H9 (cell line): ENCODE results near the gene DNAH1. TPM values are rescaled to one million over a fixed set of nuclear protein-coding genes. Genes with fewer than 3 reads are reported as not detected.

Experiments
- DNase-seq: peaks from one replicate; pipeline ENCODE4 v3.0.0-alpha.2; 2017
- H2AFZ ChIP-seq: one replicate; pipeline ENCODE4 v1.6.1; 2013; ENCODE audit warnings: mild to moderate bottlenecking, low read length, control low read depth, moderate library complexity
- H2AK5ac ChIP-seq: 2 replicates; pipeline ENCODE4 v1.6.1; 2013; ENCODE audit warnings: low read length, control low read depth, mixed read lengths; ENCODE audit not compliant: insufficient read length
- H2BK120ac ChIP-seq: one replicate; pipeline ENCODE4 v1.6.1; 2013; ENCODE audit warnings: low read depth, mild to moderate bottlenecking, low read length, control low read depth, inconsistent platforms; ENCODE audit not compliant: poor library complexity, severe bottlenecking
- H2BK12ac ChIP-seq: 2 replicates; pipeline ENCODE4 v1.6.1; 2013; ENCODE audit warnings: low read length, control low read depth, mixed read lengths, low read depth; ENCODE audit not compliant: insufficient read length
- H2BK15ac ChIP-seq: 2 replicates; pipeline ENCODE4 v1.6.1; 2013; ENCODE audit warnings: low read depth, low read length, control low read depth
- H2BK20ac ChIP-seq: one replicate; pipeline ENCODE4 v1.6.1; 2013; ENCODE audit warnings: low read depth, mild to moderate bottlenecking, low read length, control low read depth, inconsistent platforms; ENCODE audit not compliant: poor library complexity, severe bottlenecking
- H2BK5ac ChIP-seq: 2 replicates; pipeline ENCODE4 v1.6.1; 2013; ENCODE audit warnings: low read length, control low read depth, mixed read lengths; ENCODE audit not compliant: insufficient read length
- H3K14ac ChIP-seq: 2 replicates; pipeline ENCODE4 v1.6.1; 2013; ENCODE audit warnings: low read length, control low read depth; ENCODE audit not compliant: insufficient read depth
- H3K18ac ChIP-seq: 2 replicates; pipeline ENCODE4 v1.6.1; 2013; ENCODE audit warnings: low read depth, mild to moderate bottlenecking, mixed read lengths, low read length, control low read depth; ENCODE audit not compliant: insufficient read length
- H3K23ac ChIP-seq: 2 replicates; pipeline ENCODE4 v1.6.1; 2013; ENCODE audit warnings: low read length, control low read depth, mixed read lengths, low read depth; ENCODE audit not compliant: insufficient read length
- H3K23me2 ChIP-seq: 2 replicates; pipeline ENCODE4 v1.6.1; 2013; ENCODE audit warnings: low read depth, mild to moderate bottlenecking, mixed read lengths, low read length, control low read depth; ENCODE audit not compliant: insufficient read length, poor library complexity, severe bottlenecking
- H3K27ac ChIP-seq: 2 replicates; pipeline ENCODE4 v1.5.1; 2013; ENCODE audit warnings: low read length, control low read depth, mixed read lengths, low read depth; ENCODE audit not compliant: insufficient read length
- H3K27me3 ChIP-seq: 2 replicates; pipeline ENCODE4 v1.6.1; 2013; ENCODE audit warnings: low read length, control low read depth, inconsistent platforms; ENCODE audit not compliant: insufficient read depth
- H3K4ac ChIP-seq: 2 replicates; pipeline ENCODE4 v1.6.1; 2013; ENCODE audit warnings: low read depth, mild to moderate bottlenecking, control low read depth, inconsistent platforms, low read length, moderate library complexity
- H3K4me1 ChIP-seq: 2 replicates; pipeline ENCODE4 v1.6.1; 2013; ENCODE audit warnings: low read length, control low read depth, inconsistent platforms; ENCODE audit not compliant: insufficient read depth
- H3K4me2 ChIP-seq: 2 replicates; pipeline ENCODE4 v1.6.1; 2013; ENCODE audit warnings: low read length, control low read depth, mixed read lengths; ENCODE audit not compliant: insufficient read length, insufficient read depth
- H3K56ac ChIP-seq: 2 replicates; pipeline ENCODE4 v1.6.1; 2013; ENCODE audit warnings: low read depth, mild to moderate bottlenecking, mixed read lengths, low read length, control low read depth; ENCODE audit not compliant: insufficient read length
- H3K79me1 ChIP-seq: 2 replicates; pipeline ENCODE4 v1.6.1; 2013; ENCODE audit warnings: low read depth, mild to moderate bottlenecking, moderate library complexity, low read length, control low read depth, inconsistent platforms; ENCODE audit not compliant: insufficient read depth, poor library complexity, severe bottlenecking
- H3K79me2 ChIP-seq: 2 replicates; pipeline ENCODE4 v1.6.1; 2013; ENCODE audit warnings: low read length, control low read depth, inconsistent platforms; ENCODE audit not compliant: insufficient read depth
- H3K9ac ChIP-seq: 2 replicates; pipeline ENCODE4 v1.6.1; 2013; ENCODE audit warnings: low read length, control low read depth, mixed read lengths; ENCODE audit not compliant: insufficient read length; ENCODE audit errors: extremely low read depth
- H3K9me3 ChIP-seq: one replicate; pipeline ENCODE4 v1.6.1; 2013; ENCODE audit warnings: low read depth, low read length, inconsistent platforms; ENCODE audit not compliant: control insufficient read depth
- H3T11ph ChIP-seq: one replicate; pipeline ENCODE4 v1.6.1; 2013; ENCODE audit warnings: mild to moderate bottlenecking, low read length, control low read depth, inconsistent platforms
- H4K20me1 ChIP-seq: one replicate; pipeline ENCODE4 v1.6.1; 2013; ENCODE audit not compliant: control insufficient read depth, insufficient read length, insufficient read depth
- H4K5ac ChIP-seq: 2 replicates; pipeline ENCODE4 v1.6.1; 2013; ENCODE audit warnings: low read depth, mild to moderate bottlenecking, mixed read lengths, low read length, control low read depth; ENCODE audit not compliant: insufficient read length
- H4K8ac ChIP-seq: replicated peaks from 2 replicates; pipeline ENCODE4 v1.6.1; 2013; ENCODE audit warnings: low read length, control low read depth, mixed read lengths, low read depth; ENCODE audit not compliant: insufficient read length
- H4K91ac ChIP-seq: 2 replicates; pipeline ENCODE4 v1.6.1; 2013; ENCODE audit warnings: low read depth, mild to moderate bottlenecking, moderate library complexity, mixed read lengths, low read length, control low read depth; ENCODE audit not compliant: insufficient read length
- H3K27ac Mint-ChIP-seq, 3 experiments: 2 replicates in 2 of 3; 3 replicates in 1 of 3; pipeline ENCODE4 v1.8.0; 2020 to 2021; ENCODE audit warnings: mixed read lengths in 3 of 3, mild to moderate bottlenecking in 1 of 3, moderate library complexity in 1 of 3
- H3K27me3 Mint-ChIP-seq: 2 replicates; pipeline ENCODE4 v1.8.0; 2021; ENCODE audit warnings: low read depth, mild to moderate bottlenecking, moderate library complexity, mixed read lengths
- H3K36me3 Mint-ChIP-seq, 3 experiments: 2 replicates in 2 of 3; 3 replicates in 1 of 3; pipeline ENCODE4 v1.8.0; 2020 to 2021; ENCODE audit warnings: low read depth in 3 of 3, mixed read lengths in 3 of 3; ENCODE audit not compliant: insufficient read depth in 1 of 3
- H3K4me1 Mint-ChIP-seq, 2 experiments: 2 replicates each; pipeline ENCODE4 v1.8.0; 2020; ENCODE audit warnings: mixed read lengths in 2 of 2
- H3K4me3 Mint-ChIP-seq, 2 experiments: 2 replicates in 1 of 2; 3 replicates in 1 of 2; pipeline ENCODE4 v1.8.0; 2020 to 2021; ENCODE audit warnings: mild to moderate bottlenecking in 2 of 2, mixed read lengths in 2 of 2, moderate library complexity in 1 of 2
- H3K9me3 Mint-ChIP-seq, 2 experiments: 2 replicates in 1 of 2; 3 replicates in 1 of 2; pipeline ENCODE4 v1.8.0; 2020; ENCODE audit warnings: mild to moderate bottlenecking in 2 of 2, mixed read lengths in 2 of 2, moderate library complexity in 1 of 2
- WGBS: extraction: QIAGEN DNeasy Blood & Tissue Kit; methylation state at CpG from one replicate; pipeline ENCODE4 v1.1.7; 2013; ENCODE audit warnings: missing lambda C conversion rate, low lambda C conversion rate, mixed read lengths; ENCODE audit not compliant: insufficient read length; ENCODE audit errors: extremely low coverage; 5-methylcytosine and 5-hydroxymethylcytosine counted together
- total RNA-seq: library from RNA; stranded (reverse); gene quantifications from 2 replicates; pipeline ENCODE4 v1.2.1, GENCODE V29; 2021
- TF ChIP-seq, protein P1 (sequence below): fragments of 200-600 bp; sonication (generic); conservative IDR thresholded peaks from 3 replicates; pipeline ENCODE4 v1.8.0; 2021; ENCODE audit warnings: antibody characterized with exemption, mild to moderate bottlenecking

The DNAH1 gene
- total RNA-seq, 1 experiment from 2014 or later, result 2.0 TPM

DNA sequence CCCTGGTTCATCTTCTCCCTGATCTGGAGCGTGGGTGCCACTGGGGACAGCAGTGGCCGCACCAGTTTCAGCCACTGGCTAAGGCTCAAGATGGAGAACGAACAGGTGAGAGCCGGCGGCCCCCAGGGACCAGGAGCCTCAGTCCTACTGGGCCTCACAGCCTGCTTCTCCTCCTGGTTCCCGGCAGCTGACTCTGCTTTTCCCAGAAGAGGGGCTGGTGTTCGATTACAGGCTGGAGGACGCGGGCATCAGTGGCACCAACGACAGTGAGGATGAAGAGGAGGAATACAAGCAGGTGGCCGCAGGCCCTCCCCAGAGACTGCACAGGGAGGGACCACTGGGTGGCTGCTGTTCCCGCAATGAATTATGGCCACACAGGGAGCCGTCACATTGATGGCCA, 54.4 kb downstream of the DNAH1 start:
- no peak overlapping the region for H2AK5ac ChIP-seq
- H2AFZ ChIP-seq, result no peak overlapping the region
- H3K18ac ChIP-seq, result no peak overlapping the region
- no peak overlapping the region for H2BK5ac ChIP-seq
- H3K4me2 ChIP-seq, result no peak overlapping the region
- H3K4me3 Mint-ChIP-seq, result no peak overlapping the region
- H4K8ac ChIP-seq, result no peak overlapping the region
- no peaks in the 10 kb centered on the region for H3K9me3 Mint-ChIP-seq
- H2BK20ac ChIP-seq, result no peak overlapping the region
- no peak overlapping the region for H3K9ac ChIP-seq
- H3K27ac Mint-ChIP-seq, result no peak overlapping the region
- H3K9me3 ChIP-seq, result no peaks in the 10 kb centered on the region
- H3K4me1 Mint-ChIP-seq, result peaks cover 29 to 32% of the 10 kb centered on the region in 2 experiments
- H3K23ac ChIP-seq, result no peak overlapping the region
- H3K36me3 Mint-ChIP-seq, result no peaks in the 10 kb centered on the region
- TF ChIP-seq, protein P1, sequence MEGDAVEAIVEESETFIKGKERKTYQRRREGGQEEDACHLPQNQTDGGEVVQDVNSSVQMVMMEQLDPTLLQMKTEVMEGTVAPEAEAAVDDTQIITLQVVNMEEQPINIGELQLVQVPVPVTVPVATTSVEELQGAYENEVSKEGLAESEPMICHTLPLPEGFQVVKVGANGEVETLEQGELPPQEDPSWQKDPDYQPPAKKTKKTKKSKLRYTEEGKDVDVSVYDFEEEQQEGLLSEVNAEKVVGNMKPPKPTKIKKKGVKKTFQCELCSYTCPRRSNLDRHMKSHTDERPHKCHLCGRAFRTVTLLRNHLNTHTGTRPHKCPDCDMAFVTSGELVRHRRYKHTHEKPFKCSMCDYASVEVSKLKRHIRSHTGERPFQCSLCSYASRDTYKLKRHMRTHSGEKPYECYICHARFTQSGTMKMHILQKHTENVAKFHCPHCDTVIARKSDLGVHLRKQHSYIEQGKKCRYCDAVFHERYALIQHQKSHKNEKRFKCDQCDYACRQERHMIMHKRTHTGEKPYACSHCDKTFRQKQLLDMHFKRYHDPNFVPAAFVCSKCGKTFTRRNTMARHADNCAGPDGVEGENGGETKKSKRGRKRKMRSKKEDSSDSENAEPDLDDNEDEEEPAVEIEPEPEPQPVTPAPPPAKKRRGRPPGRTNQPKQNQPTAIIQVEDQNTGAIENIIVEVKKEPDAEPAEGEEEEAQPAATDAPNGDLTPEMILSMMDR, result no peak
- no peak overlapping the region for H3K27ac ChIP-seq
- no peak overlapping the region for H2BK120ac ChIP-seq
- H3K79me2 ChIP-seq, result no peaks in the 10 kb centered on the region
- no CpG with 5 or more reads among the region's 13 CpGs for WGBS
- H4K20me1 ChIP-seq, result no peaks in the 10 kb centered on the region
- no peaks in the 10 kb centered on the region for H3K27me3 ChIP-seq
- H3T11ph ChIP-seq, result no peak overlapping the region
- H2BK15ac ChIP-seq, result no peak overlapping the region
- DNase-seq, result no peak
- peaks cover 2% of the 10 kb centered on the region; the same call in 1 of the 2 replicates for H3K4me1 ChIP-seq
- peaks cover 34% of the 10 kb centered on the region for H3K27me3 Mint-ChIP-seq
- no peak overlapping the region for H4K91ac ChIP-seq
- H3K14ac ChIP-seq, result no peak overlapping the region
- H3K23me2 ChIP-seq, result no peaks in the 10 kb centered on the region
- H3K4ac ChIP-seq, result no peak overlapping the region
- H3K56ac ChIP-seq, result no peak overlapping the region
- H2BK12ac ChIP-seq, result no peak overlapping the region
- no peaks in the 10 kb centered on the region for H3K79me1 ChIP-seq
- H4K5ac ChIP-seq, result no peak overlapping the region
